Activated CD8-positive, alpha-beta memory T cell treated with anti-CD3 and anti-CD28 coated beads for 48 hours (primary cell): ENCODE measurements around the gene AP1AR.
A peak's percentile ranks its signal among the peaks of the same experiment; 100 is the strongest.

Experiments
- DNase-seq, 3 experiments: peaks; one replicate each; pipeline ENCODE4 v3.0.0-alpha.2; 2020; ENCODE audit warnings: low read depth in 2 of 3, low spot score in 2 of 3

Gene AP1AR

DNA sequence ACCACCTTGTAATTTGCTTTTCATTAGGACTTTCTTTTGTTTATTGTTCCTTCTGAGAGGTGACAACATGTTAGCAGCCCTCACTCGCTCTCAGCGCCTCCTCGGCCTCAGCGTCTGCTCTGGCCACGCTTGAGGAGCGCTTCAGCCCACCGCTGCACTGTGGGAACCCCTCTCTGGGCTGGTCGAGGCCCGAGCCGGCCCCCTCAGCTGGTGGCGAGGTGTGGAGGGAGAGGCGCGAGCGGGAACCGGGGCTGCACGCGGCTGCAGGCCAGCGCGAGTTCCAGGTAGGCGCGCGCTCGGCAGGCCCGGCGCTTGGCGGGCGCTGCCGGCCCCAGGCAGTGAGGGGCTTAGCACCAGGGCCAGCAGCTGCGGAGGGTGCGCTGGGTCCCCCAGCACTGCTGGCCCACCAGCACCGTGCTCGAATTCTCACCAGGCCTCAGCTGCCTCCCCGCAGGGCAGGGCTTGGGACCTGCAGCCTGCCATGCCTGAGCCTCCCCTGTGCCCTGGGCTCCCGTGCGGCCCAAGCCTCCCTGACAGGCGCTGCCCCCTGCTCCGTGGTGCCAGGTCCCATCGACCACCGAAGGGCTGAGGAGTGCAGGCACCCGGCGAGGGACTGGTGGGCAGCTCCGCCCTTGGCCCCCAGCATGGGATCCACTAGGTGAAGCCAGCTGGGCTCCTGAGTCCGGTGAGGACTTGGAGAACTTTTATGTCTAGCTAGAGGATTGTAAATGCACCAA is 9.2 kb upstream of the AP1AR start:
- no peak for DNase-seq

GRCh38 chr4:112225157-112225556 is 6.4 kb upstream of the AP1AR start:
- DNase-seq = no peak

- DNase-seq = peak; percentile 89 to 94 (median 91)
Measured at GRCh38 chr4:112230879-112231778, 458 bp upstream of the AP1AR start.

- no peak for DNase-seq
Measured at GRCh38 chr4:112234952-112235609, 3.5 kb downstream of the AP1AR start.

DNA sequence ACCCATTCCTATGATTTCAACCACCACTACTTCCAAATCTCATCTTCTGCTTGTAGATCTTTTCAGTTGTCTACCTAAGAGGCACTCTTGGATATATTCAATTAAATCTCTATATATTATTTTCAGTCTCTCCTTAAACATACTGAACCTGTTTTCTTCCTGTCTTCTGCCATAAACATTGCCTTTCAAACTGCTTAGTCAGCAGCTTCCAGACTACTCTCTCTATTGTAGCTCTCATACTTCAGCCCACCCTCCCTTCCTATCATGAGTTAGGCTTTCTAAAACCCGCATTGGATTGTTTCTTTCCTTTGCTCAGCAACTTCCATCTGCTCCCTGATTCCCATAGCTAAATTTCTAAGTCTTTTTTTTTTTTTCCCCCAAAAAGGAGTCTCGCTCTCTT is 4.5 kb downstream of the AP1AR start:
- no peak for DNase-seq

DNA sequence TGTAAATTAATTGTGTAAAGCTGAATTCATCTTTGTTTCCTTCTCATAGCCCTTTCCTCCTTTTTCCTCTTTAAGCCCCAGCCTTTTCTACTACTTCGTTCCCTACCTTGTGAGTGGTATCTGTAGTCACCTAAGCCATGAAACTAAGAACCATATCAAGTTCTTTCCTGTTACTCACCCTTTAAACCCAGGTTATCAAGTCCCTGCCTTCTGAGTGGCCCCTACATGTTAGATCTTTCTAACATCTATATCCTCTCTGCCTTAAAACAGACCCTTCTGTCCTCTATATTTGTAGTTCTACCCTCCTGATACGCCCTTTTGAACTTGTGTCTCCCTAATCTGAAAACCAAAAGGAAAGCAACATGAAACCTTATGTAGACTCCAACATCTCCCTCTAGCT is 7.2 kb downstream of the AP1AR start:
- DNase-seq = no peak

DNA sequence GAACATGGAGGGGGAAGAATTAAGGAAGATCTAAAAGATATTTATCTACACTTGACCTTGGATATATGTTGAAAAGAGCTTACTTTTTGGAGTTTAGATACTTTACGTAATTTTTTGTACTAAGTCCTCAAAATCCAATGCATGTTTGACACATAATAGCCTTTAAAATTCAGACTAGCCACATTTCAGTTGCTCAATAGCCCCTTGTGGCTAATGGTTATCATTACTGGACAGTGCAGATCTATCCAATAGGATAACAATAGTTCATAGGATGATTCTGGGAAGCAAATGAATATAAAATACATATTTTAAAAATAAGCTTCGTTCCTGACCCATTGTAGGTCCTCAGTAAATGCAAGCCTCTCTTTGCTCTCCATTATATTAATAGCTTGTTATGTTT is 13.8 kb downstream of the AP1AR start:
- DNase-seq = no peak

DNA sequence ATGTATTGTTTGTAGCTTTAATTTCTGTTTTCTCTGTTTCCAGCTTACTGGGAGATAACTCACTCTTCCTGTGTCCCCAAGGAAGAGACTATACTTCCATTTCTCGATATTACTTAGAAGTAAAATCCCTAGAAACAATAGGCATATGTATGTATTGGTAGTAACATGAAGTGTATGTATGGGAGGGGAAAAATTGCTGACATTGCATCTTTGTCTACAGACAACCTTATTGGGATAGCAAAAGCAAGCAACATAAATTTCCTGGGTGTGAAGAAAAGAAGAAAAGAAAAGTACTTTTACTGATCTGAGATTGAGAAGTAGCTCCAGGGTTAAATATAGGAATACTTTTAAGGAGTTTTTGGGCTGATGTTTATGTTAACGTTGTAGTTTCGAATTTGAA is 15.4 kb downstream of the AP1AR start:
- no peak for DNase-seq

DNA sequence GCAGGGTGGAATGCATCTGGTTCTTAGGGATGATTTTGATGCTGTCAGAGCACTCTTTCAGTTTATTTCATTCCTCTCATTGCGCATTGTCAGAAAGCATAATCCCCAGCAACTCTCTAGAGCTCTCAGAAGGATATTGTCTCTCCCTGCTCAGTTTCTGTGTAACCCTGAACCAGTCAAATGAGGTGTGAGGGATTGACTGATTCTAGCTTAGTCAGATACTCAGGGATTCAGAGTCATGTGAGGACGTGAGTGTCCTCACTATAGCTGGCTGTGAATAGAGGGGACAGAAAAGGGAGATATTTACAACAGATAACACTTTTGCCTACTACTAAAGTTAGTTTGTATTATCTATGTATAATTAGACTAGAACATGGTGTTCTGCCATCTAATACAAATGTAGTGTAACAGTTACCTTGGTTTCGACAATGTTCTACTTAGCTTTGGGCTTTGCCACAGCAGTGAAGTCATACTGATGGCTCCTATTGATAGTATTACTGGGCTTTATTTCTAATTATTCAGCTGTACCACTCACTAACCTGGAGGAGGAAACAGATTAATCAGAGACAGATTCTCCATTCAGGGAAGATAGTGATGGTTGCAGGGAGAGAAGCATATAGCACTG is 19.5 kb downstream of the AP1AR start:
- DNase-seq = no peak

DNA sequence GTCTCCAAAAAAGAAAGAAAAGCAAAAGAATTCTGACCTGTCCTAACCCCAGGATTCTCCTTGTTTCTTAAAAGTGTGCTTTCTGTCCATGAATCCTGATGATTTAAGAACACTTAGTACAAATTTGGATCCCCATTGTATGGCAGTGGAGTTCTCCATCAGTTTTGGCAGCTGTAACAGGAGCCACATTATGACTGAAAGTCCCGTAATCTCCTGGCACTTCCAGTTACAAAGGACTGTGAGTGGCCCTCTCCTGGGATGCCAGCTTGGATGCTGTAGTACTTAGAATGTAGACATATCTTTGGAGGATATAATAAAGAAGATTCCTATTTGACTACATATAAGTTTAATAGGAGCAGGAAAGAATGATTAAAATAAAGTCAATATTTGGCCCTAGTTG is 20.6 kb downstream of the AP1AR start:
- DNase-seq = no peak

DNA sequence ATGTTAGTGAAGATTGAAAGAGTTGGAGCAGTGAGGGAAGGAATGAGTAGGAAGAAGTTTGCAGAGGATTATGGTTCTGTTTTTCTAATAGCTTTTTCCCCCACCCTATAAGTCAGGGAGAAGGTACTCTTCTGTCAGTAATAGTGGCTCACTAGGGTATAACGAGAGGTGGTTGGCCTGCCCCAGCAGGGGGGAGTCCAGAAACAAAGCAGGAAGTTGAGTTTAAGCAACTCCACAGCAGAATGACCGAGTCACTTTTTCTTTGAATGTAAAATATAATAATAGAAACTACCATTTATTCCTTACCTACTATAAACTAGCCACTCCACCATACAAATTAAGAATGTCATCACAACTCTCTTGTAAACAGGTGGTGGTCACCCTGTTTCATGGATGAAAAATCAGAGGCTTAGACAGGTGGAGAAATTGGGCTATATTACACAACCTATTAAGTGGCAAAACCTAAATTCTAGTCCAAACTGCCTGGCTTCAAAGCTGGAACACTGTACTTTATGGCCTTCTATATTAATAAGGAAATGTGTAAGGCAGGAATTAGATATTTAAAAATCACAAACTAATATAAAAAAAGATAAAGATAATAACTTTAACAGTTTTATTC is 21.9 kb downstream of the AP1AR start:
- no peak for DNase-seq

DNA sequence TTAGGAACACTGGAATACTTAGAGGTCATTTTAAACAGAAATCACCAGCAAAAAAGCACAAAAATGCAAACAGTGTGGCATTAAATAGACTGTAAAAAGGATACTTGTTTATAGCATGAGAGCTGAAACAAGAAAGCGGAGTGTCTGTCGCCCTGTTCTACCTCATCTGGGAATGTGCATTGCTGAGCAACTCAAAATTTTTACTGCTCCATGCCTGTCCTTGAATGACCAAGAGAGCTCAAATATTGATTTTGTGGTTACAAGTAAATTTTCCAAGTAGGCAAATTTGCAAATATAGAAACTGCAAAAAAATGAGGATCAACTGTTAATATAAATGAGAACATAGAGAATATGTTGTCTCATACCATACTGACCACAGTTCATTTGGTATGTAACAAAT is 25.5 kb downstream of the AP1AR start:
- DNase-seq = no peak

GRCh38 chr4:112266823-112267222 is 35.2 kb downstream of the AP1AR start:
- no peak for DNase-seq

GRCh38 chr4:112270051-112270450 is 38.5 kb downstream of the AP1AR start:
- DNase-seq = no peak

DNA sequence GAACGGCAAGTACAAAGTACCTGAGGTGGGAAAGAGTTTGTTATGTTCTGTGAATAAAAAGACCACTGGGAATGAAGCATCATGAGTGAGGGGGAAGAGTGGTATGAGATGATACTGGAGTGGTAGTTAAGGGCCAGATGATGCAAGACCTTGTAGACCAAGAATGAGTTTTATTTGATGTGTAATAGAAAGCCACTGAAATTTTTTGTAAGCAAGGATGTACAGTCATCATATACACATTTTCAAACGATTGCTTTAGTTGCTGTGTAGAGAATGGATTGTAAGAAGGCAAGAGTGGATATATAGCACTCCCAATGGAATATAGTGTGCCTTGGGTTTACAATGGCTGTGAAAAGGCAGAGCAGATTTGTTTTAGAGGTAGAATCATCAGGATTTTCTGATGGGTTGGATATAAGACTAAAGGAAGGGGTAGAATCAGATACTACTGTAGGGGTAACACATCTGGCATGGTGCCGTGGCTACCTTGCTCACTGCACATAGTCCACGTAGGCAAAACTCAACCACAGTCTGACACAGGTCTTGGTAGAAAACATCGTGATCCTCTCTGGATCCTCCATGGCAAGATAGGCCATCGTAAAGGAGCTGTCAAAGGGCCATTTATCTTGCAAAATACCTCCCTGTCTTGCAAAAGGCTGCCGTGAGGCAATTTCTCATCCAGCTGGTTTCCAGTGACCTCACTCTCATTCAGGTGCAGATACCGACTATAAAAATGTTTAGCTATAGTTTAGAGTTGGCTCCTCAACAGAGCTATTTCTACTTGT is 39.2 kb downstream of the AP1AR start:
- no peak for DNase-seq

DNA sequence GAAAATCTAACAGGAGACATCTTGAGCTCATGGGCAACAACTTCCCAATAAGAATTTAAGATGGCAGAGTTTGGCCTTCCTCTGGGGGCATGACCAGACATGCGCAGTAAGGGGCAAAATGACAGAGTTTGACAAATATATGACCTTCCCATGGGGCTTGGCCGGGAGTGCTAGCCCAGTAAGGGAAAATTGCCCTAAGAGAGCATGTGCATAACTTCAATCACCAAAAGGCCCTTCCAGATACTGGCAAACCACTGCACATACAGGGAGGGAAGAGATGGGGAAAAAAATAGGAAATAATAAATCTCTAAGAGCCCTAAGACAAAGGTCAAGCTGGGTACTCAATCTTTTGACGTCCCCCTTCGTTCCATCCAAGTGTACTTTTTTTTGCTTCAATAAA is 40.7 kb downstream of the AP1AR start:
- no peak for DNase-seq

GRCh38 chr4:112274959-112275358 is 43.4 kb downstream of the AP1AR start:
- no peak for DNase-seq

- DNase-seq = no peak
Measured at GRCh38 chr4:112276113-112276512, 44.5 kb downstream of the AP1AR start.

DNA sequence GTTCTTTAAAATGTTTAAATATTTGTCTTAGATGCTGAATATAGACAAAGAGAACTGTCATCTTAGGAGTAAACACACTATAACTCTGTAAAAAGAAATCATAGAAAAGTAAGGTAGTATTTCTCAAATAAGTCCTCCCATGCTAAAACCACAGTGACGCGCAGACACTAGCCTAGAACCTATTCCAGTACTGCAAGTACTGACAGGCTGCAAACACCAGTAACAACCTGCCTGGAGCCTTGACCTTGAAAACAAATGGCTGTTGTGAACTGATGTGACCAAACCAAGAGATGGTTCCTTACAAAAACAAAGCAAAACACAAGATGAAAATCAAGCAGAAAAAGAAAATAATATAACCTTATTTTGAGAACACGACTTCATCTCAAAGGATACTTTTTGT is 45.6 kb downstream of the AP1AR start:
- DNase-seq = no peak

DNA sequence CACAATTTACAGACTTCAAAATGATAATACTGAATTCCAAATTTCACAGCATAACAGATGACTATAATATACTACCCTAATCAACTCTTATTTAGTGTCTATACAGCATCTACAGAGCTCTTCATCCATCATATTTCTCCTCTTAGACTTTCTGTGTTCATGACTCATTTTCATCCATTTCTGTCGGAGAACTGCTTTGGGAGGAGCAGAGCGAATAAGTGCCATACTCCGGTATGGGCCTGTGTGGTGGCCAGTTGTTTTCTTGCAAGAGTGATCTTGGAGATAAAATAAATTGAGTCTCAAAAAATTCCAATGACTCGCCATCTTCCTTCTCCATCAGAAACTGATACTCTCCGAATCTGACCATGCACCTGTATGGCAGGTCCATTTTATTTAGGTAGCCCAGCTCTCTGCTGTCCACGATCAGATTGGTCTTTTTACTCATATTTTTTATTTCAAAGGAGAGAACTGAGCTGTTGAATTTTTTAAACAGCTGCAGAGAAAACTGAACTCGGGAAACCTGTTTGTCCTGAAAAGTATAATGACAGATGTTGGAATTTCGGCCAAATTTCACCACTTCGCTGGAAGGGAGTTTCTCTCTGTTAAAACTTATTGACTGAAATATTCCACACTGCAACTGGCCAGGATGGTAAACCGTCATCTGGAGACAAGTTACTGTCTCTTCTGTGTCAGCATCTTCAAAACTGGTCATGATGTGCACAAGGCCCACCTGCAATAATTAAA is 46.3 kb downstream of the AP1AR start:
- DNase-seq = no peak
